ENCODE results near the gene NLGN1. TPM values are rescaled to one million over a fixed set of nuclear protein-coding genes. Genes with fewer than 3 reads are reported as not detected.

Gene NLGN1
- total RNA-seq, 4 donors from 2014 or later = 21.6 to 50.7 (median 30.4) TPM

DNA sequence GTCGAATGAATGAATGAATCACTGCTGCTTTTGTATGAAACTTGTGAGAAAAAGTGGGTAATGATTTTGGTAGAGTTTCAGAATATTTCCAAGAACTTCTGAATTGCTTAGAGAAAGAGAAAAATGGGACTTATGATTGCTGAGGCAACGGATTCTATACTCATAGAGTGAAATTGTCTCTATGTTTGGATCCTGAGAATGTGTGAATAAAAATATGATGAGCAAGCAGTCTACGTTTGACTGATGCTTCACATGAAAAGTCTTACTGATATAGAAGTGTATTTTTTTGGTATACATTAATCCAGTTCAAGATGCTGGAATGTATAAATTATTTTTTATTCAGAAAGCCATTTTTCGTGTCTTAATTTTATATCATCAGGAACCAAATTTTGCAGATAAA is 441.1 kb downstream of the NLGN1 start:
- H3K27ac ChIP-seq = no peak overlapping the region
- no peaks in the 10 kb centered on the region for H3K4me1 ChIP-seq
- TF ChIP-seq, protein P1, sequence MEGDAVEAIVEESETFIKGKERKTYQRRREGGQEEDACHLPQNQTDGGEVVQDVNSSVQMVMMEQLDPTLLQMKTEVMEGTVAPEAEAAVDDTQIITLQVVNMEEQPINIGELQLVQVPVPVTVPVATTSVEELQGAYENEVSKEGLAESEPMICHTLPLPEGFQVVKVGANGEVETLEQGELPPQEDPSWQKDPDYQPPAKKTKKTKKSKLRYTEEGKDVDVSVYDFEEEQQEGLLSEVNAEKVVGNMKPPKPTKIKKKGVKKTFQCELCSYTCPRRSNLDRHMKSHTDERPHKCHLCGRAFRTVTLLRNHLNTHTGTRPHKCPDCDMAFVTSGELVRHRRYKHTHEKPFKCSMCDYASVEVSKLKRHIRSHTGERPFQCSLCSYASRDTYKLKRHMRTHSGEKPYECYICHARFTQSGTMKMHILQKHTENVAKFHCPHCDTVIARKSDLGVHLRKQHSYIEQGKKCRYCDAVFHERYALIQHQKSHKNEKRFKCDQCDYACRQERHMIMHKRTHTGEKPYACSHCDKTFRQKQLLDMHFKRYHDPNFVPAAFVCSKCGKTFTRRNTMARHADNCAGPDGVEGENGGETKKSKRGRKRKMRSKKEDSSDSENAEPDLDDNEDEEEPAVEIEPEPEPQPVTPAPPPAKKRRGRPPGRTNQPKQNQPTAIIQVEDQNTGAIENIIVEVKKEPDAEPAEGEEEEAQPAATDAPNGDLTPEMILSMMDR (IDR thresholded peaks at IDR 0.05) = no peak
- TF ChIP-seq POLR2A (IDR thresholded peaks at IDR 0.05) (no peak), EP300 (IDR thresholded peaks at IDR 0.05) (no peak)
- H3K27me3 ChIP-seq = no peaks in the 10 kb centered on the region
- DNase-seq (ENCODE audit: low spot score in 2 of 2) = no peak
- no peaks in the 10 kb centered on the region for H3K9me3 ChIP-seq
- WGBS, 2 donors = 68 to 77% methylated on average over 4 of the region's 4 CpGs
- no peak overlapping the region for H3K4me3 ChIP-seq
- no peaks in the 10 kb centered on the region for H3K36me3 ChIP-seq

DNA sequence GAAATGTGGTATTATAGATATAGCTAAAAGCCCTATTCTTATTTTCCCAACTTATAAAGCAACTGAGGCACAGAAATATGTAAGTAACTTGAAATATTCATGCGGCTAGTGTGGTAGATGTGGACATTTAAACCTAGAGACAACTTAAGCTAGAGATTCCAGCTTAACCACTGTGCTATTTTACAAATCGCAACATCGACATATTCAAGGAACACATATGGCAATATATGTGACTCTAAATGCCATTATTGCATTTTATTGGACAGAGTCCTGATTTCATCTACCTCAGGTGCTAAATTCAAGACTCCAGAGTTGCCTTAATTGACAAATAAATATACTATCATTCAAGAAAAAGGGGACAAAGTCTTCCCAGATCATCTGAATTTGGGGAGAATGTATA is 442.3 kb downstream of the NLGN1 start:
- WGBS, 2 donors = 82% methylated on average over 3 of the region's 3 CpGs
- TF ChIP-seq POLR2A (IDR thresholded peaks at IDR 0.05) (no peak), EP300 (IDR thresholded peaks at IDR 0.05) (no peak)
- TF ChIP-seq, protein P1 (IDR thresholded peaks at IDR 0.05) = no peak
- H3K4me1 ChIP-seq = no peaks in the 10 kb centered on the region
- H3K27me3 ChIP-seq = no peaks in the 10 kb centered on the region
- DNase-seq (ENCODE audit: low spot score in 2 of 2) = no peak
- H3K4me3 ChIP-seq = no peak overlapping the region
- no peaks in the 10 kb centered on the region for H3K36me3 ChIP-seq
- H3K27ac ChIP-seq = no peak overlapping the region
- no peaks in the 10 kb centered on the region for H3K9me3 ChIP-seq

DNA sequence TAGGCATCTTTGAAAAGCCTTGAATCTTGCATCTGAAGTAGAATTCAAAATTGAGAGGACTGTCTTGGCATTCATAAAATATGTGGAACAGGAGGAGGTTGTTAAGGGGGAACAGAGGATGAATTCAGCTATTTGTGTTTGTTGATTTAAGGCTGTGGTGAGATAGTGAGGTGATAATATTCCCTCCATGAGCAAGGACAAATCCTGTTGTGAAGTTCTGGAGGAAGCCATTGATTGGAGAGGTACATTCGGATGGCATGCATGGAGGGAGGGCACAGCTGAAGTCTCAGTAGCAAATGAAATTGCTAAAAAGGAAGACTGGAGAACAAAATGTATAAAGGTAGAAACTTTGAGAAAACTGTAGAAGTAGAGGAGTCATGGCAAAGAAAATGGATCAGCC is 443.8 kb downstream of the NLGN1 start:
- Histone ChIP-seq H3K4me3 (no peak overlapping the region), H3K9me3 (no peaks in the 10 kb centered on the region), H3K27me3 (no peaks in the 10 kb centered on the region), H3K4me1 (no peaks in the 10 kb centered on the region), H3K27ac (no peak overlapping the region), H3K36me3 (no peaks in the 10 kb centered on the region)
- 84 to 85% methylated on average over 1 of the region's 1 CpG for WGBS, 2 donors
- TF ChIP-seq EP300 (IDR thresholded peaks at IDR 0.05) = no peak
- TF ChIP-seq POLR2A (IDR thresholded peaks at IDR 0.05) = no peak
- no peak for DNase-seq (ENCODE audit: low spot score in 2 of 2)

GRCh38 chr3:173843060-173843459 is 445.5 kb downstream of the NLGN1 start:
- no peak overlapping the region for H3K27ac ChIP-seq
- no peaks in the 10 kb centered on the region for H3K36me3 ChIP-seq
- H3K4me3 ChIP-seq = no peak overlapping the region
- H3K4me1 ChIP-seq = no peaks in the 10 kb centered on the region
- 68 to 78% methylated on average over 3 of the region's 3 CpGs for WGBS, 2 donors
- H3K9me3 ChIP-seq = no peaks in the 10 kb centered on the region
- TF ChIP-seq, protein P1 (IDR thresholded peaks at IDR 0.05) = no peak
- TF ChIP-seq POLR2A (IDR thresholded peaks at IDR 0.05) = no peak
- TF ChIP-seq EP300 (IDR thresholded peaks at IDR 0.05) = no peak
- no peaks in the 10 kb centered on the region for H3K27me3 ChIP-seq
- no peak for DNase-seq (ENCODE audit: low spot score in 2 of 2)

- Histone ChIP-seq H3K27ac (no peak overlapping the region), H3K4me3 (no peak overlapping the region), H3K9me3 (no peaks in the 10 kb centered on the region), H3K27me3 (no peaks in the 10 kb centered on the region), H3K36me3 (no peaks in the 10 kb centered on the region), H3K4me1 (no peaks in the 10 kb centered on the region)
- DNase-seq (ENCODE audit: low spot score in 2 of 2) = no peak
- WGBS, 2 donors = 77 to 89% methylated on average over 2 of the region's 2 CpGs
- TF ChIP-seq EP300 (IDR thresholded peaks at IDR 0.05) (no peak), POLR2A (IDR thresholded peaks at IDR 0.05) (no peak)
- TF ChIP-seq, protein P1 (IDR thresholded peaks at IDR 0.05) = no peak
These were observed 449.0 kb downstream of the NLGN1 start for GRCh38 chr3:173846584-173846983.

- Histone ChIP-seq H3K4me1 (no peaks in the 10 kb centered on the region), H3K36me3 (no peaks in the 10 kb centered on the region), H3K27me3 (no peaks in the 10 kb centered on the region), H3K9me3 (no peaks in the 10 kb centered on the region), H3K27ac (no peak overlapping the region), H3K4me3 (no peak overlapping the region)
- TF ChIP-seq, protein P1 (IDR thresholded peaks at IDR 0.05) = no peak
- TF ChIP-seq EP300 (IDR thresholded peaks at IDR 0.05) = no peak
- no peak for TF ChIP-seq POLR2A (IDR thresholded peaks at IDR 0.05)
- no peak for DNase-seq (ENCODE audit: low spot score in 2 of 2)
- WGBS, 2 donors = 63 to 64% methylated on average over 4 of the region's 4 CpGs
These were observed 451.9 kb downstream of the NLGN1 start for GRCh38 chr3:173849489-173849888.
